Central memory CD4-positive, alpha-beta T cell (primary cell): ENCODE measurements around the gene HIC2.
"Not testable (repeated sequence)": the region's sequence is repeated elsewhere in the genome, so short reads cannot be mapped to it uniquely, and the experiment has no call there.

ENCODE experiments used
- DNase-seq: peaks from one replicate; pipeline ENCODE4 v3.0.0; 2022
- total RNA-seq, 3 experiments: gene quantifications; one replicate each; lab custom pipeline; 2026; lab: John Stamatoyannopoulos, UW

The HIC2 gene
- 25.7 to 28.6 (median 26.6) reads per million in 3 experiments for total RNA-seq

DNA sequence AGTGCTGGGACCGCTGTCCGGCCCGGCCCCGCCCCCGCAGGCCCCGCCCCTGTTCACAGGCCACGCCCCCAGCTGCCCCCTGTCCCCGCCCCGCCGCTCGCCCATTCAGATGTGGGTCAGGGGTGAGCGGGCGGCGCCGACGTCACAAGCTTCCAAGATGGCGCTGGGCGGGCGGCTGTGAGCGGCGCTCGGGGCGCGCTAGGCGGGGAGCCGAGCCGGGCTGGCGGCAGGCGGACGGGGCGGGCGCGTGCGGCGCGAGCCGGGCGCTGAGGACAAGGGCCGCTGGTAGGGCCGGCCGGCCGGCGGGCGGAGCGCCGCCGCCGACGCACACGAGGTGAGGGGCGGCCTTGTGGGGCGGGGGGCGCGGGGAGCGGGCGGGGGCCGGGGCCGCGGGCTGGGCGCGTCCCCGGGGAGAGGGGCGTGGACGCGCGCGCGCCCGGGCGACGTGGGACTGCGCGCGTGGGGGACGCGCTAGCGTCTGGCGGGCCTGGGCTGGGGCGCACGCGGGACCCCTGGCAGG lies at the start of gene HIC2:
Gene HIC2, plus strand, starts transcription at position 145 of the 520 bp plus-strand sequence. CDS start 25,461 bp downstream, outside the sequence.
- DNase-seq, result peak; percentile 38

GRCh38 chr22:21368603-21369310 lies 48.4 kb upstream of the HIC2 start:
- not testable (repeated sequence) for DNase-seq

DNA sequence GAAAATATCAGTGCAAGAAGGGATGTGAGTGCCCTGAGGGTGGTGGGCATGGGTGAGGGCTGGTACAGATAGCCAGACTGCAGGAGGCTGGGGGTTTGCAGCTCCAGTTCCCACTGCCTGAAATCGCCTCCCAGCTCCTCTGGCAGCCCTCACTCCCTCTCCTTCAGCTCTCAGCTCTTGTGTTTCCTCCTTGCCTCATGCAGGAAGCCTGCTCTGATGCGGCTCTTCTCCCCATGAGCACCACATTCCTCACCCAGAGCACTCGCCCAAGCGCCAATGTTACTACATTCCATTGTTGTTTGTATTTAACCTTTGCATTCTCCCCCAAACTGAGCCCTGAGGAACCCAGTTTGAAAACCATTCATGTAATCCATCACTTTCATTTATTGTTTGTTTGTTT lies 41.3 kb upstream of the HIC2 start:
- DNase-seq, result not testable (repeated sequence)

- DNase-seq, result not testable (repeated sequence)
These were observed 33.3 kb upstream of the HIC2 start, which contains the start of gene RIMBP3B for GRCh38 chr22:21383701-21384467. RIMBP3B (plus strand) TSS chr22:21383751; CDS start chr22:21383859, 108 bp downstream.

GRCh38 chr22:21384468-21385357 lies 32.5 kb upstream of the HIC2 start:
- not testable (repeated sequence) for DNase-seq

GRCh38 chr22:21389480-21389879 lies 27.7 kb upstream of the HIC2 start:
- not testable (repeated sequence) for DNase-seq

GRCh38 chr22:21390013-21390412 lies 27.2 kb upstream of the HIC2 start:
- not testable (repeated sequence) for DNase-seq

DNA sequence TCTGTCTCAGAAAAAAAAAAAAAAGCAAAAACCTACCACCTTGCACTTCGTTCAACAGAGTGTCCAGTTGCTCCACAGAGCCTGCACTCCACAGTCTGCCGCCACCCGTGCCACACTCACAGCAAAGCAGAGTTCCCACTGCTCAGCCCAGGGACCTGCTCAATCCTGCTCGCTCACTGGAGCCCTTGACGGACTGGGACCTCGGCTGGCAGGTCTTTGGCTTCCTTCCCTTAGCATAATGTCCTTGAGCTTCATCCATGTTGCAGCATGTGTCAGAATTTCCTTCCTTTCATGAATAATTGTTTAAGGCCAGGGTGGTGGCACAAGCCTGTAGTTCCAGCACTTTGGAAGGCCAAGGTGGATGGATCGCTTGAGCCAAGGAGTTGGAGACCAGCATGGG lies 22.6 kb upstream of the HIC2 start:
- not testable (repeated sequence) for DNase-seq

- not testable (repeated sequence) for DNase-seq
These were observed 15.8 kb upstream of the HIC2 start for GRCh38 chr22:21401197-21401969.

- DNase-seq, result not testable (repeated sequence)
These were observed 14.3 kb upstream of the HIC2 start for GRCh38 chr22:21402763-21403314.

GRCh38 chr22:21407139-21407538 lies 10.0 kb upstream of the HIC2 start:
- DNase-seq, result not testable (repeated sequence)

DNA sequence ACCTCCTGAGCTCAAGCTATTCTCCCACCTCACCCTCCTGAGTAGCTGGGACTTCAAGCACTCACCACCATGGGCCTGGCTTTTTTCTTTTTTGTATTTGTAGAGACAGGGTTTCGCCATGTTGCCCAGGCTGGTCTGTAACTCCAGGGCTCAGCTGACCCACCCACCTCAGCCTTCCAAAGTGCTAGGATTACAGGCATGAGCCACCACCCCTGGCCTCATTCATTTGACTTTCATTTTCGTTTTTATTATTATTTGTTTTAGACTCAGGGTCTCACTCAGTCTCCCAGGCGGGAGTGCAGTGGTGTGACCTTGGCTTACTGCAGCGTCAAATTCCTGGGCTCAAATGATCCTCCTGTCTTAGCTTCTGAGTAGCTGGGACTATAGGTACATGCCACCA lies 9.4 kb upstream of the HIC2 start:
- DNase-seq, result not testable (repeated sequence)

GRCh38 chr22:21416375-21416774 lies 796 bp upstream of the HIC2 start:
- DNase-seq, result not testable (repeated sequence)

- DNase-seq, result not testable (repeated sequence)
These were observed 682 bp downstream of the HIC2 start for GRCh38 chr22:21417853-21418252.

DNA sequence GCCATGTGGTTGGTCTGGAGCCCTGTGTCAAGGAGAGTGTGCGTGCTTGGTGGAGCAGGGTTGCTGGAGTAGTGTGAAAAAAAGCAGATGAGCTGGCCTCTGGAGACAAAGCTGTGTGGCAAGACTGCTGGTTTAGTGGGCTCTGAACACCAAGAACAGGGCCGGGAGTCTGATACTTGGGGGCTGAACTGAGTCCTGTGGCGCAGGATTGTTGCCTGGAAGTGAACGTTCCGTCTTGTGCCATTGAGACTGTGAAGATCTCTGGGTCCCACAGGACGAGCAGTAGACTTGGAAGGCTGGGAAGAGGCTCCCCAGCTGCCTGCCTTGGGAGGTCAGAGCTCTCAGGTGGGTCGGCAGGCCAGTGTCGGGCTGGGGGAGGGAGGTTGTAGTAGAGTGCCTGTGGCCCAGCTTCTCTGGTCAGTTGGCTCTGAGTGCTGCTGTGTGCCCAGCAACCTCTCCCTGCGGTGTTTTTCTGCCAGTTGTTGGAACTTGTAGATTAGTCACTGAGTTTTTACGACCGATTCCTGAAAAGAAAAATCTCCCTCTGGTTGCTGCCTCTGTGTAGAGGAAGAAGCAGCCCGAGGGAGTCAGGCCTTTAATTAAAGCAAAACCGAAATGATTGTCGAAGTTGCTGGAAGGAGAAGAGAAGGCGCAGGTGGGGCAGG lies 1.9 kb downstream of the HIC2 start:
- DNase-seq, result not testable (repeated sequence)

- DNase-seq, result peak; percentile 7
These were observed 3.1 kb downstream of the HIC2 start for GRCh38 chr22:21420180-21420763.

GRCh38 chr22:21424084-21424709 lies 7.0 kb downstream of the HIC2 start:
- not testable (repeated sequence) for DNase-seq

DNA sequence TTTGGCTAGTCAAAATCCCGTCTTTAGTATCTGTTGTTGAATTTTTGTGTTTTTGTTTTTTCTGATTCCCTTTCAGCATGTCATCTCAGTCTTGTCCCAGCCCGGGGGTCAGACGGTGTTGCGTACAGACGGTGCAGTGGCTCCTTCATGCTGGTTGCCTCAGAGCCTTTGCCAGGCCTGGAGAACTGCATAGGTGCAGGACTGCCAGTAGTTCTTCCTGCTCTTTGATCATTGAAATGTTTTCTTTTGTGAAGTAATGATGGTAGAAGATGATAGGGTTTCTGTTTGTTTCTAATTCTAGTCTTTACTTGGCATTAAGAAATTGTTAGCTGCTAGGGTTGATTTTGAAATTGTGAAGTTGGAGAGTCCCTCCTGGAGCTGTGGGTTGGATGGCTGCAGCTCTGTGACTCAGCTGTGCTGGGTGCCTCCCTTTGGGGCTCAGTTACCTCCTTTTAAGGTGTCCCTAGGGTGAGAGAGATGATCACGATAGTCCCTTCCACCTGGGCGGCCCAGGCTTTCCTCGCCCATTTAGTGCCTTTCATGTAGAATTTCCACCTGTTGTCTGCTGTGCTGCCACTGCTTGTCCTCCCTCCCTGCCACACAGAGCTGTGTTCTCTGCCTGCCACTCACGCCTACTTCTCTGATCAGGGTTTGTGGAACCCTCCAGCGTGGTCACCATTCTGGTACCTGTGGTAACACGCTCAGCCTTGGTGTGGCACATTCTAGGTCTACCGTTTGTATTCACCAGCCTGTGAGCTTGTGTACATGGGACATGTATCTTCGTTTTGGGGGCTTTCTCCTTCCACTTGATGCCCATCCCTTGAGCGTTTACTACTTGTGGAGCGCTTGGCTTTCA lies 17.4 kb downstream of the HIC2 start:
- DNase-seq, result not testable (repeated sequence)
